Middle frontal gyrus (tissue), 1 donor: ENCODE results near the gene SLC22A5.
A peak's percentile ranks its signal among the peaks of the same experiment; 100 is the strongest.

Source experiments
- DNase-seq: peaks from one replicate; pipeline ENCODE4 v3.0.0-alpha.2; 2015; ENCODE audit warnings: low spot score; ENCODE audit errors: extremely low spot score

Gene SLC22A5

GRCh38 chr5:132365213-132365612, 4.3 kb upstream of the SLC22A5 start:
- DNase-seq = no peak

GRCh38 chr5:132368186-132368585, 1.3 kb upstream of the SLC22A5 start:
- no peak for DNase-seq

- DNase-seq = no peak
These were observed 470 bp upstream of the SLC22A5 start for GRCh38 chr5:132369007-132369473.

GRCh38 chr5:132370181-132370970, 866 bp downstream of the SLC22A5 start:
- DNase-seq = no peak

- DNase-seq = no peak
These were observed 1.6 kb downstream of the SLC22A5 start for GRCh38 chr5:132370971-132371602.

GRCh38 chr5:132371603-132371994, 2.1 kb downstream of the SLC22A5 start:
- DNase-seq = no peak

GRCh38 chr5:132372127-132372526, 2.6 kb downstream of the SLC22A5 start:
- no peak for DNase-seq

- no peak for DNase-seq
These were observed 3.0 kb downstream of the SLC22A5 start for GRCh38 chr5:132372542-132372941.

- no peak for DNase-seq
These were observed 6.4 kb downstream of the SLC22A5 start for GRCh38 chr5:132375957-132376356.

GRCh38 chr5:132376694-132377641, 7.5 kb downstream of the SLC22A5 start:
- DNase-seq = peak; percentile 22

- no peak for DNase-seq
These were observed 8.2 kb downstream of the SLC22A5 start for GRCh38 chr5:132377738-132378137.

- DNase-seq = no peak
These were observed 9.1 kb downstream of the SLC22A5 start for GRCh38 chr5:132378580-132378979.

- DNase-seq = no peak
These were observed 10.5 kb downstream of the SLC22A5 start for GRCh38 chr5:132380047-132380446.

GRCh38 chr5:132380741-132381140, 11.2 kb downstream of the SLC22A5 start:
- no peak for DNase-seq

GRCh38 chr5:132381614-132382013, 12.1 kb downstream of the SLC22A5 start:
- DNase-seq = no peak

GRCh38 chr5:132383261-132383660, 13.8 kb downstream of the SLC22A5 start:
- DNase-seq = no peak

- no peak for DNase-seq
These were observed 14.5 kb downstream of the SLC22A5 start for GRCh38 chr5:132383984-132384383.

- no peak for DNase-seq
These were observed 15.1 kb downstream of the SLC22A5 start for GRCh38 chr5:132384506-132385050.

- DNase-seq = no peak
These were observed 16.0 kb downstream of the SLC22A5 start for GRCh38 chr5:132385326-132386105.

GRCh38 chr5:132386644-132387286, 17.3 kb downstream of the SLC22A5 start:
- DNase-seq = no peak
